Kidney epithelial cell (primary cell): ENCODE results near the gene TUBA4B. TPM values are rescaled to one million over a fixed set of nuclear protein-coding genes. Genes with fewer than 3 reads are reported as not detected.

Experiments
- DNase-seq: peaks from one replicate; pipeline ENCODE4 v3.0.0-alpha.2; 2010; ENCODE audit warnings: low read depth
- H3K27me3 ChIP-seq: 2 replicates; pipeline ENCODE4 v1.6.0; 2011; ENCODE audit warnings: low read length; ENCODE audit not compliant: control insufficient read depth, insufficient read depth
- H3K36me3 ChIP-seq: 2 replicates; pipeline ENCODE4 v1.5.1; 2011; ENCODE audit warnings: low read length; ENCODE audit not compliant: control insufficient read depth, insufficient read depth
- H3K4me3 ChIP-seq: 2 replicates; pipeline ENCODE4 v1.5.1; 2011; ENCODE audit warnings: low read depth, mild to moderate bottlenecking, control low read depth, low read length
- CTCF ChIP-seq: IDR thresholded peaks from 2 replicates; pipeline ENCODE4 v1.5.1; 2011; ENCODE audit warnings: mild to moderate bottlenecking, moderate library complexity, low read length, control low read depth, inconsistent platforms; ENCODE audit not compliant: insufficient read depth, poor library complexity, severe bottlenecking
- total RNA-seq: library from RNA; depleted of rRNA; stranded (reverse); fragments of >200 nt; gene quantifications from 2 replicates; pipeline ENCODE4 v1.2.3, GENCODE V29; 2015

TUBA4B gene
- total RNA-seq, 1 donor from 2014 or later = not detected

GRCh38 chr2:219290381-219291171 is 37.5 kb downstream of the TUBA4B start:
- Histone ChIP-seq H3K36me3 (no peaks in the 10 kb centered on the region), H3K27me3 (no peaks in the 10 kb centered on the region), H3K4me3 (no peak overlapping the region)
- TF ChIP-seq CTCF = no peak
- DNase-seq = no peak

DNA sequence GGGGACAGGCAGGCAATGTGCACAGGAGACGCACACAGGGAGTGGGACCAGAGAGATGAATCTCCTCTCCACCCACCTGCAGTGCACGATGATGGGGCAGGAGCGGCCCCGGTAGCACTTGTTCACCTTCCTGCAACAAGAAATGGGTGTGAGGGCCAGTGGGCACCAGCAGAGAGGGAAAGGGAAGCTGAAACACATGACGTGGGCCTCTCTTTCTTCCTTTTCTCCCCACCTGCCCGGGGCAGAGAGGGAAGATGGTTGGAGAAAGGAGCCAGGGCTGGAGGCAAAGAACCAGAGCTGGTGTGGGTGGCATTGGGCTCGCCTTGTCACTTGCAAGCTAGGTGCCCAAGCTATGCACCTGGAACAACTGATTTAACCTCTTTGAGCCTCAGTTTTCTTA is 38.4 kb downstream of the TUBA4B start:
- no peak overlapping the region for H3K4me3 ChIP-seq
- no peaks in the 10 kb centered on the region for H3K27me3 ChIP-seq
- no peak for DNase-seq
- no peaks in the 10 kb centered on the region for H3K36me3 ChIP-seq
- TF ChIP-seq CTCF = no peak

- TF ChIP-seq CTCF = no peak
- no peaks in the 10 kb centered on the region for H3K36me3 ChIP-seq
- H3K27me3 ChIP-seq = no peaks in the 10 kb centered on the region
- DNase-seq = no peak
- H3K4me3 ChIP-seq = no peak overlapping the region
Measured at GRCh38 chr2:219291910-219292490, 39.0 kb downstream of the TUBA4B start.

DNA sequence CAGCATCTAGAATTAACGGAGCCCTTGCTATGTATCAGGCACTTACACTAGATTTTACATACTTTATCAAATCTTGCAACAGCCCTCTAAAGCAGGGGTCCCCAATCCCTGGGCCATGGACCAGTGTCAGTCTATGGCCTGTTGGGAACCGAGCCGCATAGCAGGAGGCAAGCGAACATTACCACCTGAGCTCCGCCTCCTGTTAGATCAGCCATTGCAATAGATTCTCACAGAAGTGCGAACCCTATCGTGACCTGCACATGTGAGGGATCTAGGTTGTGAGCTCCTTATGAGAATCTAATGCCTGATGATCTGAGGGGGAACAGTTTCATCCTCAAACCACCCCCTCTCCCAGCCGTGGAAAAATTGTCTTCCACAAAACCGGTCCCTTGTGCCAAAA is 39.6 kb downstream of the TUBA4B start:
- no peak for TF ChIP-seq CTCF
- no peak for DNase-seq
- H3K4me3 ChIP-seq = no peak overlapping the region

GRCh38 chr2:219293736-219294231 is 40.7 kb downstream of the TUBA4B start:
- DNase-seq = no peak
- no peak for TF ChIP-seq CTCF
- Histone ChIP-seq H3K4me3 (no peak overlapping the region), H3K36me3 (no peaks in the 10 kb centered on the region), H3K27me3 (peaks cover under 1% of the 10 kb centered on the region)

More for the DNA sequence above, 39.6 kb downstream of the TUBA4B start:
- no peaks in the 10 kb centered on the region for H3K36me3 ChIP-seq
- no peaks in the 10 kb centered on the region for H3K27me3 ChIP-seq
